Small intestine (tissue), 7 donors: ENCODE measurements around the gene DDX54. TPM values are rescaled to one million over a fixed set of nuclear protein-coding genes. Genes with fewer than 3 reads are reported as not detected.

Experiments used
- DNase-seq, 2 donors: peaks; one replicate each; pipeline versions ENCODE4 v3.0.0 to v3.0.0-alpha.2; 2013
- FAIRE-seq: peaks from 2 replicates; lab custom pipeline; 2012; peaks lifted over from hg19 to GRCh38; lab: Jason Lieb, UNC
- H3K27ac ChIP-seq, 3 donors: one replicate each; pipeline ENCODE4 v1.5.1; 2013; ENCODE audit warnings: low read length in 2 of 3, mild to moderate bottlenecking in 2 of 3, control low read depth in 1 of 3, inconsistent platforms in 1 of 3, low read depth in 1 of 3, moderate library complexity in 1 of 3
- H3K27me3 ChIP-seq, 3 donors: one replicate each; pipeline ENCODE4 v1.6.1; 2013; ENCODE audit warnings: low read length in 3 of 3, inconsistent platforms in 1 of 3; ENCODE audit not compliant: control insufficient read depth in 3 of 3, insufficient read depth in 3 of 3
- H3K36me3 ChIP-seq, 3 donors: one replicate each; pipeline ENCODE4 v1.6.1; 2013; ENCODE audit warnings: low read length in 3 of 3, inconsistent platforms in 1 of 3, low read depth in 1 of 3, mild to moderate bottlenecking in 1 of 3, moderate library complexity in 1 of 3; ENCODE audit not compliant: control insufficient read depth in 3 of 3, insufficient read depth in 2 of 3
- H3K4me1 ChIP-seq, 3 donors: one replicate each; pipeline ENCODE4 v1.6.1; 2013; ENCODE audit warnings: low read length in 2 of 3, inconsistent platforms in 1 of 3, low read depth in 1 of 3, mild to moderate bottlenecking in 1 of 3, moderate library complexity in 1 of 3; ENCODE audit not compliant: control insufficient read depth in 3 of 3, insufficient read depth in 2 of 3
- H3K4me3 ChIP-seq, 3 donors: one replicate each; pipeline ENCODE4 v1.5.1; 2013; ENCODE audit warnings: low read length in 3 of 3, control low read depth in 1 of 3, inconsistent platforms in 1 of 3, low read depth in 1 of 3, mild to moderate bottlenecking in 1 of 3, moderate library complexity in 1 of 3
- H3K9me3 ChIP-seq, 2 donors: one replicate each; pipeline ENCODE4 v1.6.1; 2013; ENCODE audit warnings: low read depth in 1 of 2, low read length in 1 of 2; ENCODE audit not compliant: control insufficient read depth in 2 of 2, insufficient read depth in 1 of 2
- WGBS, 3 donors: extraction: QIAGEN DNeasy Blood & Tissue Kit; methylation state at CpG; one replicate each; pipeline ENCODE4 v1.1.7; 2013; 5-methylcytosine and 5-hydroxymethylcytosine counted together
- polyA plus RNA-seq, 4 donors: library from polyadenylated mRNA; stranded (reverse) in 3 of 4; unstranded in 1 of 4; fragments of 200-250 nt in 3 of 4; fragments of 120-200 nt in 1 of 4; gene quantifications; one replicate each; pipeline versions ENCODE4 v1.2.1 to v1.2.3, GENCODE V29; 2013
- donor health status: healthy with polysubstance abuse.
- donor health status: control.
- donor health status: control.
- donor health status: Bipolar disorder and iron deficiency.
- donor health status: healthy.

DDX54 gene
- polyA plus RNA-seq, 4 donors = 34.9 to 75.6 (median 51.8) TPM

- Histone ChIP-seq H3K4me1 (no peaks in the 10 kb centered on the region), H3K36me3 (no peaks in the 10 kb centered on the region), H3K9me3 (no peaks in the 10 kb centered on the region), H3K27me3 (peaks cover 0 to 2% (median 0%) of the 10 kb centered on the region in 3 donors), H3K27ac (no peak overlapping the region), H3K4me3 (no peak overlapping the region)
- WGBS, 3 donors = 66 to 82% (median 74%) methylated on average over 7 of the region's 7 CpGs
- DNase-seq (no peak), FAIRE-seq (no peak)
These were observed 44.6 kb downstream of the DDX54 start for GRCh38 chr12:113140706-113141105.

DNA sequence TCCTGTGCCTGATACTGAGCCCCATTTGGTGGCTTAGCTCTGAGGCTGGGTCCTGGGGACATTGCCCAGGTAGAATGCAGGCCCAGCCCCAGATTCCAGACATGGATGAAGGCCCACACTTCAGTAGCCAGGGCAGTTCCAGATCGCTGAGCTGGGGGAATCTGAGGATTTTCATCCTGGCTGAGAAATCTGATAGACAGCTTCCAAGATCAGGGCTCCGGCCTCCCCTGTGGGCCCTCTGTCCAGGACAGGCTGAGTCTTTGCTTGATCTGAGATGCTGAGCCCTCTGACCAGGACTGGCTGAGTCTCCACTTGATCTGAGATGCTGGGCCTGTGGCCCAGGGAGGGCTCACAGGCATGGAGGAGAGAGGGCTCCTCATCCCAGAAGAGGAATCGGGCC is 46.5 kb downstream of the DDX54 start:
- Histone ChIP-seq H3K4me3 (no peak overlapping the region), H3K27me3 (peaks cover 0 to 2% (median 0%) of the 10 kb centered on the region in 3 donors), H3K9me3 (no peaks in the 10 kb centered on the region), H3K27ac (no peak overlapping the region), H3K4me1 (no peaks in the 10 kb centered on the region), H3K36me3 (no peaks in the 10 kb centered on the region)
- WGBS, 3 donors = 84 to 90% (median 86%) methylated on average over 3 of the region's 3 CpGs
- FAIRE-seq = no peak
- no peak for DNase-seq

DNA sequence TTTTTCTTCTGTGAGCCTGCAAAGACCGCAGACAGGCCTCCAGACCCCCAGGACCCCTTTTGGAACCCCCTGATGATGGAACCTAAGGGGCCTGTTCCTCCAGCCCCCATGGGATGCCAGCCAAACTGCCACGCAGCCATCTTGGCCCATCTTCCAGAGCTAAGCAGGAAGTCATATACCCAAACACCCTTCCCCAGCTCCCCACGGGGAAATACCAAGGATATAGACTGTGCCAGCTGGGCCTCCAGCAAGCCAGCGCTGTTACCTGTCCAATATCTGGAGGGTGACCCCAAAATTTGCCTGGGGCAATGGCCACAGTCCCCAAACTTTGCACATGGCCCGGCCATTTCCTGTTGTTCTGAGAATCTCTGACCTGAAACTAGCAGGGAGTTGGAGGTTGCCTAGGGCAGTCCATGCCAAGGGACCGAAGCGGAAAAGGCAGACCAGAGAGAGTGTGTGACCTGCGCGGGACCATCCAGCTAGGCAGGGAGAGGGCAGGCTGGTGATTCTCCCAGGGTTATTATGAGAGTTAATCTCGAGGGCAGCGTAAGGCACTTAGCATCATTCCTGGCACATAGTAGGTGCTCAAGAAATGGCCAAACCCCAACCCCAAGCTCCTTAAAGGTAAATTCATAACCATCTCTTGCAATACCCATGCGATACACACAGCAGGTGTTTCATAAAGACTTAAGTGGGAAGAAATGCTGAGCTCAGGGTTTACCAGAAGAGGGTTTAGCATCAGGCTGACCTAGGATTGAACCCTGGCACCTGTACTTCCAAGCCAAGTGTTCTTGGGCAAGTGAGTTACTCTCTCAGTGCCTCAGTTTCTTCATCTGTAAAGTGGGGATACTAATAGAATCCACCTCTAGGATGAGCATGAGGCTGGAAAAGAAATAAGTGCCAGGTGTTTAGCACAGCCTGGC is 47.2 kb downstream of the DDX54 start:
- 83 to 86% (median 83%) methylated on average over 12 of the region's 12 CpGs for WGBS, 3 donors
- no peak overlapping the region for H3K27ac ChIP-seq
- DNase-seq = no peak

GRCh38 chr12:113136990-113137511 is 48.2 kb downstream of the DDX54 start:
- 29 to 69% (median 51%) methylated on average over 6 of the region's 6 CpGs for WGBS, 3 donors

More for the DNA sequence above, 47.2 kb downstream of the DDX54 start:
- no peaks in the 10 kb centered on the region for H3K4me1 ChIP-seq
- peaks cover 0 to 2% (median 0%) of the 10 kb centered on the region in 3 donors for H3K27me3 ChIP-seq
- no peak overlapping the region for H3K4me3 ChIP-seq
- no peak for FAIRE-seq
- H3K36me3 ChIP-seq = no peaks in the 10 kb centered on the region
- H3K9me3 ChIP-seq = no peaks in the 10 kb centered on the region

DNA sequence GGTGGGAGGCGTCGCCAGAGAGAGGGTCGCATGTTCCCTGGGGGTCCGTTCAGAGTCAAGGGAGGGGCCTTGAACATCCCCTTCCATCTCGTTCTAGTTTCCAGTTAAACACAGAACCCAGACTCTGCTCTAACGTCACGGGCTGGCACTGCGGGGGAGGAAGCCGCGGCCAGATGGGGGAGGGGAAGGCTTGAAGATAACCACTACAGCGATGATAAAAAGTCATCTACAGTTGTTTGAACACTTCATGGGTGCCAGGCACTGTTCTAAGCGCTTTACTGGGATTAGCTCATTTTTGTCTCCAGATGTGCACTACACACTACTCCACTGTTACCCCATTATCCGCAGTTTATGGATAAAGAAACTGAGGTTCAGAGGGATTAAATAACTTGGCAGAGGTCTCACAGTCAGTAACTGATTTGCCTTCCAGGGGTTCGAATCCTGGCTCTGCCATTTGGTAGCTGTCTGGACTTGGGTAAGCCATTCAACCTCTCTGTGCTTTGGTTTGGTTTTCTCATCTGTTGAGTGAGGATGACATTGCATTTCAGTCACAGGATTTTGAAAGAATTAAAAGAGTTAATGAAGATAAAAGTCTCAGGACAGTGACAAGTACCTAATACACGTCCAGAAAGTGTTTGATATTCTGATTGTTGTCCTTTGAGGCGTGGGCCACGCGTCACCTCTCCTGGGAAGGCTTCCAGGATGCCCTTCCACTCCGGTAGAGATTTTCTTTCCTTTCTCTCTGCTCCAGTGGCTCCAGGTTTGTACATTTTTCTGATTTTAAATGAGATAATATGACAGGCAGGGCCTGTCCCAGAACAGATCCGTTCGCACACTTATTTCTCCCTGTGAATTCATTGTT is 48.9 kb downstream of the DDX54 start:
- H3K27ac ChIP-seq = no peak overlapping the region
- no peak overlapping the region for H3K4me3 ChIP-seq
- no peaks in the 10 kb centered on the region for H3K4me1 ChIP-seq
- no peaks in the 10 kb centered on the region for H3K9me3 ChIP-seq
- H3K36me3 ChIP-seq = no peaks in the 10 kb centered on the region
- DNase-seq (peak in 1 of 2 donors; percentile 17), FAIRE-seq (no peak)
- 11 to 29% (median 25%) methylated on average over 21 of the region's 21 CpGs for WGBS, 3 donors
- H3K27me3 ChIP-seq = peaks cover 0 to 2% (median 1%) of the 10 kb centered on the region in 3 donors

More at GRCh38 chr12:113136990-113137511, 48.2 kb downstream of the DDX54 start:
- H3K27ac ChIP-seq = no peak overlapping the region
- no peaks in the 10 kb centered on the region for H3K36me3 ChIP-seq
- DNase-seq (peak in 1 of 2 donors; percentile 54), FAIRE-seq (no peak)
- H3K4me3 ChIP-seq = no peak overlapping the region
- peaks cover 0 to 2% (median 0%) of the 10 kb centered on the region in 3 donors for H3K27me3 ChIP-seq
- no peaks in the 10 kb centered on the region for H3K9me3 ChIP-seq
- H3K4me1 ChIP-seq = no peaks in the 10 kb centered on the region

DNA sequence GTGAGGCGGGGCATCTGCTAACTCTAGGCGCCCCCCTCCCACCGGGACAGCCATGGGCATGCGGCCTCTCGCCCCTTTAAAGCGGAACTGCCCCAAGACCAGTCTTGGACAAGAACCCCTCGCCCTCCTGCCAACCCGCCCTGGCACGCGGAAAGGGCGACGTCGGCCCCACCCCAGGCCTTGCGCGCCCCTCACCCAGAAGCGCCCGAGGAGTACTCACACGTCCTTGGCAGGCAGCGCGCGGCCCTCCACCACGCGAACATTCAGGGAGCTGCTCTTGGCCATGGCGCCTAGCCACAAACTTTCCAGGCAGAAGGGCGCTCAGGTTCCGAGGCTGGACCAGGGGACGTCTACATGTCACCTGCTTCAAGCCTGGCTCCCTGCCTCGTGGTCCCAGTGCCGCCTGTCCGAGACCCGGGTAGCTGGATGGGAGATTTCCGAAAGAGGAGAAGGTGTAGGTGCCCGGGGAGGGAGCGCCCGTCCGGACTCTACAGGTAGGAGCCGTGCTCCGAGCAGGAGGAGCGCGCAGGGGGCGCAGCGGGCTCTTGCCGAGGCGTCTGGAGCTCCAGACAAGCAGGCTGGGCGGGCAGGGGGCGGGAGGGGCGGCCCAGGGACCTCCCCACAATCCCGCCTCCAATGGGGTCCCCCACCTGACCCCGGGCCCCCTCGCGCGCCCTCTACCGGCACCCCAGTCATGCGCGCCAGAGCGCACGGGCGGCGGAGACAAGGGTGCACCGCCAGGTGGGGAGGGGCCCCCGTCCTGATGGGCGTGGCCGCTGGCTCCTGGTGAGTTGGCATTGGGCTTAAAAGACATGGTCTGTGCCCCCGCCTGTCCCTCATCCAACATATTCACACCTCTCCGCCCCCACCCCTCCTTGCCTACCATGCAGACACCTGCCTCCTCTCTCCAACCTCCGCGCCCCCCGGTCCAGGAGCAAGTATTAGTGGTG is 49.8 kb downstream of the DDX54 start, which contains the start of gene RASAL1:
RASAL1 (minus strand) TSS at position 584 of the 950 bp plus-strand sequence; CDS start at position 285, 299 bp downstream.
- Histone ChIP-seq H3K4me1 (no peaks in the 10 kb centered on the region), H3K9me3 (no peaks in the 10 kb centered on the region), H3K4me3 (peak within 1 kb of the TSS in 1 of 3 donors; percentile 20), H3K36me3 (no peaks in the 10 kb centered on the region), H3K27me3 (peaks cover 0 to 2% (median 2%) of the 10 kb centered on the region in 3 donors), H3K27ac (no peak within 1 kb of the TSS)
- no peak for FAIRE-seq
- DNase-seq = peak; percentile 46 to 48
- WGBS, 3 donors = 4 to 8% (median 5%) methylated on average over 61 to 68 of the region's 68 CpGs

GRCh38 chr12:113134521-113134951 is 50.7 kb downstream of the DDX54 start:
- FAIRE-seq (no peak), DNase-seq (no peak)
- peaks cover 0 to 2% (median 2%) of the 10 kb centered on the region in 3 donors for H3K27me3 ChIP-seq
- no peak overlapping the region for H3K4me3 ChIP-seq
- H3K9me3 ChIP-seq = no peaks in the 10 kb centered on the region
- H3K27ac ChIP-seq = no peak overlapping the region
- WGBS, 3 donors = 51 to 63% (median 60%) methylated on average over 6 of the region's 6 CpGs
- H3K36me3 ChIP-seq = no peaks in the 10 kb centered on the region
- H3K4me1 ChIP-seq = no peaks in the 10 kb centered on the region
